Mesothelial cell of epicardium (in vitro differentiated cells): ENCODE measurements around the gene ZNF280A. TPM values are rescaled to one million over a fixed set of nuclear protein-coding genes. Genes with fewer than 3 reads are reported as not detected.

Source experiments
- DNase-seq, 2 experiments: peaks; one replicate each; pipeline ENCODE4 v3.0.0; 2021; ENCODE audit warnings: low spot score in 2 of 2; ENCODE audit not compliant: unreplicated experiment in 2 of 2
- H3K27ac Mint-ChIP-seq: 2 replicates; pipeline ENCODE4 v1.8.0; 2021; ENCODE audit warnings: mixed read lengths
- H3K27me3 Mint-ChIP-seq: 2 replicates; pipeline ENCODE4 v1.8.0; 2021; ENCODE audit warnings: low read depth, mixed read lengths
- H3K36me3 Mint-ChIP-seq: 2 replicates; pipeline ENCODE4 v1.8.0; 2021; ENCODE audit warnings: mixed read lengths
- H3K4me1 Mint-ChIP-seq: 2 replicates; pipeline ENCODE4 v1.8.0; 2021; ENCODE audit warnings: mixed read lengths
- H3K4me3 Mint-ChIP-seq: 2 replicates; pipeline ENCODE4 v1.8.0; 2021; ENCODE audit warnings: mild to moderate bottlenecking, moderate library complexity, mixed read lengths
- H3K9me3 Mint-ChIP-seq: 2 replicates; pipeline ENCODE4 v1.8.0; 2021; ENCODE audit warnings: mixed read lengths
- total RNA-seq: library from RNA; stranded (reverse); gene quantifications from 3 replicates; pipeline ENCODE4 v1.2.1, GENCODE V29; 2021
- TF ChIP-seq, protein P1 (sequence below): fragments of 200-600 bp; sonication (generic); IDR thresholded peaks from one replicate; pipeline ENCODE4 v1.5.0; 2021; ENCODE audit warnings: antibody characterized with exemption; ENCODE audit not compliant: unreplicated experiment

Gene ZNF280A
- total RNA-seq, 1 donor from 2014 or later, result 0.16 TPM

- Mint-ChIP-seq H3K27me3 (peaks cover 55% of the 10 kb centered on the region), H3K4me3 (no peak overlapping the region), H3K9me3 (peaks cover 4% of the 10 kb centered on the region), H3K36me3 (no peaks in the 10 kb centered on the region), H3K4me1 (no peaks in the 10 kb centered on the region), H3K27ac (no peak overlapping the region)
- no peak for DNase-seq
- TF ChIP-seq, protein P1, sequence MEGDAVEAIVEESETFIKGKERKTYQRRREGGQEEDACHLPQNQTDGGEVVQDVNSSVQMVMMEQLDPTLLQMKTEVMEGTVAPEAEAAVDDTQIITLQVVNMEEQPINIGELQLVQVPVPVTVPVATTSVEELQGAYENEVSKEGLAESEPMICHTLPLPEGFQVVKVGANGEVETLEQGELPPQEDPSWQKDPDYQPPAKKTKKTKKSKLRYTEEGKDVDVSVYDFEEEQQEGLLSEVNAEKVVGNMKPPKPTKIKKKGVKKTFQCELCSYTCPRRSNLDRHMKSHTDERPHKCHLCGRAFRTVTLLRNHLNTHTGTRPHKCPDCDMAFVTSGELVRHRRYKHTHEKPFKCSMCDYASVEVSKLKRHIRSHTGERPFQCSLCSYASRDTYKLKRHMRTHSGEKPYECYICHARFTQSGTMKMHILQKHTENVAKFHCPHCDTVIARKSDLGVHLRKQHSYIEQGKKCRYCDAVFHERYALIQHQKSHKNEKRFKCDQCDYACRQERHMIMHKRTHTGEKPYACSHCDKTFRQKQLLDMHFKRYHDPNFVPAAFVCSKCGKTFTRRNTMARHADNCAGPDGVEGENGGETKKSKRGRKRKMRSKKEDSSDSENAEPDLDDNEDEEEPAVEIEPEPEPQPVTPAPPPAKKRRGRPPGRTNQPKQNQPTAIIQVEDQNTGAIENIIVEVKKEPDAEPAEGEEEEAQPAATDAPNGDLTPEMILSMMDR, result no peak
Measured at GRCh38 chr22:22538226-22538989, 18.3 kb upstream of the ZNF280A start.

GRCh38 chr22:22536916-22537315, 16.8 kb upstream of the ZNF280A start:
- H3K4me3 Mint-ChIP-seq, result no peak overlapping the region
- peaks cover 43% of the 10 kb centered on the region for H3K27me3 Mint-ChIP-seq
- no peak for DNase-seq
- H3K36me3 Mint-ChIP-seq, result no peaks in the 10 kb centered on the region
- no peak overlapping the region for H3K27ac Mint-ChIP-seq
- H3K4me1 Mint-ChIP-seq, result no peaks in the 10 kb centered on the region
- peaks cover 4% of the 10 kb centered on the region for H3K9me3 Mint-ChIP-seq
- TF ChIP-seq, protein P1, result no peak

- Mint-ChIP-seq H3K4me3 (no peak overlapping the region), H3K27me3 (peaks cover 41% of the 10 kb centered on the region), H3K36me3 (no peaks in the 10 kb centered on the region), H3K27ac (no peak overlapping the region), H3K9me3 (peaks cover 4% of the 10 kb centered on the region), H3K4me1 (no peaks in the 10 kb centered on the region)
- no peak for DNase-seq
- TF ChIP-seq, protein P1, result no peak
Measured at GRCh38 chr22:22536515-22536914, 16.4 kb upstream of the ZNF280A start.

GRCh38 chr22:22535662-22536061, 15.6 kb upstream of the ZNF280A start:
- Mint-ChIP-seq H3K9me3 (peaks cover 4% of the 10 kb centered on the region), H3K4me3 (no peak overlapping the region), H3K27ac (no peak overlapping the region), H3K27me3 (peaks cover 39% of the 10 kb centered on the region), H3K4me1 (no peaks in the 10 kb centered on the region), H3K36me3 (no peaks in the 10 kb centered on the region)
- TF ChIP-seq, protein P1, result no peak
- DNase-seq, result no peak

DNA sequence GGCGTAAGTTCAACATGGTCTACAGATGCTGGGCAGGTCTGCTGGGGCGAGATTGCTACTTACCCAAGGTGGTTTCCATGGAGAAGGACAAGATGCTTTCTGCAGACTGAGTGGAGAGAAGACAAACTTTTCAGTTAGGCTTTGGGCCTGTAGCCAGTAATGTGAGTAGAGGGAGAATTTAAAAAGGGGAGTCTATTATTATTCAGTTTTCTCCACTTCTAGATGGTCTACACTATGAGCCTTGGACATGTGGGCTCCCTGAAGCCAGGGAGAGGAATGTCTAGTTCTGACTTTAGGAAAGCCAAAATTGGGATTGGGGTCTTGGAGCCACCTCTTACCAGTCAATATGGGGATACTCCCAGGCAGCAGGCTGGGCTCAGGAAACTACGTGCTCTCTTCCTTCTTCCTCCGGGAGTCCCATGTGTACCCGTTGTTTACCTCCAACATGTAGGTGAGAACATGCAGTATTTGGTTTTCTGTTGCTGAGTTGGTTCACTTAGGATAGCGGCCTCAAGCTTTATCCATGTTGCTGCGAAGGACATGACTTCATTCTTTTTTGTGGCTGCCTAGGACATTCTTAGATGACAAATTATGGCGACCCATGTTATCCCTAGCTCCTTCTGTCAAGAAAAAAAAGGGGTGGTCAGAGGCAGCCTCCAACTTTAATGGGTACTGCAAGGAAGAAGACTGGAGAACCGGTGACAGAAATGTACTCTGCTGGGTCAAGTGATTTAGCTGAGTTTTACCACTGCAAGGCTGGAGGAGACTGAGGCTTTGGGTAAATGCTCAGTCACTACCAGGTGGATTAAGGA, 14.7 kb upstream of the ZNF280A start:
- Mint-ChIP-seq H3K9me3 (no peaks in the 10 kb centered on the region), H3K27me3 (peaks cover 33% of the 10 kb centered on the region), H3K4me3 (no peak overlapping the region), H3K36me3 (no peaks in the 10 kb centered on the region), H3K4me1 (no peaks in the 10 kb centered on the region), H3K27ac (no peak overlapping the region)
- DNase-seq, result no peak
- TF ChIP-seq, protein P1, result no peak
